Heart right ventricle (tissue), 16 donors: ENCODE measurements around the gene PGAM1. TPM values are rescaled to one million over a fixed set of nuclear protein-coding genes. Genes with fewer than 3 reads are reported as not detected.
A peak's percentile ranks its signal among the peaks of the same experiment; 100 is the strongest.

Source experiments
- ATAC-seq, 8 donors: fragments of 200-7000 bp; cut with Tn5 transposase; one replicate each; pipeline ENCODE4 v1.9.1; 2020; ENCODE audit warnings: mild to moderate bottlenecking in 8 of 8, moderate library complexity in 8 of 8, moderate number of reproducible peaks in 1 of 8
- DNase-seq, 2 donors: peaks; one replicate each; pipeline ENCODE4 v3.0.0-alpha.2; 2020
- H3K27ac ChIP-seq, 10 donors: fragments of 200-600 bp; sonication (generic) in 2 of 10; one replicate each; pipeline versions ENCODE4 v1.5.0 to v1.8.0; 2020 to 2022; ENCODE audit warnings: mild to moderate bottlenecking in 3 of 10
- H3K27me3 ChIP-seq, 7 donors: fragments of 200-600 bp; one replicate each; pipeline ENCODE4 v1.8.0; 2021 to 2022; ENCODE audit warnings: mild to moderate bottlenecking in 2 of 7
- H3K36me3 ChIP-seq, 9 donors: fragments of 200-600 bp; sonication (generic) in 1 of 9; one replicate each; pipeline versions ENCODE4 v1.5.0 to v1.8.0; 2020 to 2022; ENCODE audit warnings: mild to moderate bottlenecking in 2 of 9
- H3K4me1 ChIP-seq, 9 donors: fragments of 200-600 bp; sonication (generic) in 1 of 9; one replicate each; pipeline versions ENCODE4 v1.5.0 to v1.8.0; 2020 to 2022; ENCODE audit warnings: mild to moderate bottlenecking in 4 of 9
- H3K4me3 ChIP-seq, 10 donors: fragments of 200-600 bp; sonication (generic) in 2 of 10; one replicate each; pipeline versions ENCODE4 v1.5.0 to v1.8.0; 2020 to 2022; ENCODE audit warnings: mild to moderate bottlenecking in 7 of 10, moderate library complexity in 2 of 10
- H3K9me3 ChIP-seq, 11 donors: fragments of 200-600 bp in 10 of 11; sonication (generic) in 2 of 11; one replicate each; pipeline versions ENCODE4 v1.5.0 to v1.8.0; 2013 to 2022; ENCODE audit warnings: mild to moderate bottlenecking in 2 of 11, control low read depth in 1 of 11, moderate library complexity in 1 of 11
- CTCF ChIP-seq, 9 donors: fragments of 200-600 bp; sonication (generic) in 2 of 9; IDR thresholded peaks; one replicate each; pipeline versions ENCODE4 v1.5.0 to v1.8.0; 2021 to 2022; ENCODE audit warnings: antibody characterized with exemption in 9 of 9, mild to moderate bottlenecking in 5 of 9, moderate library complexity in 1 of 9
- WGBS, 2 donors: extraction: QIAGEN DNeasy Blood & Tissue Kit; methylation state at CpG; one replicate each; pipeline ENCODE4 v1.1.7; 2013; ENCODE audit warnings: inconsistent platforms in 1 of 2; 5-methylcytosine and 5-hydroxymethylcytosine counted together
- intact Hi-C, 10 donors: fragments of 100-400 bp; cut with DNase I; formaldehyde crosslinking; loops; one replicate each; pipeline versions ENCODE4 v1.11.1 to v1.14.2; 2022
- polyA plus RNA-seq, 2 donors: library from polyadenylated mRNA; stranded (reverse); fragments of 200-250 nt; gene quantifications; one replicate each; pipeline ENCODE4 v1.2.3, GENCODE V29; 2013
- total RNA-seq, 10 donors: library from RNA; stranded (reverse); fragmentation: NEBNext Ultra II Directional in 3 of 10; extraction: Animal tissue kit (Norgen Biotek cat#: 25700) in 3 of 10; gene quantifications; one replicate each; pipeline versions ENCODE4 v1.2.1 to v1.2.4, GENCODE V29; 2021 to 2023
- donor health status: Arrhythmogenic right ventricular cardiomyopathy.
- donor health status: ischemic (EF 13 %, LVEDD 7.1; RV severe dilation, severe dysfunction).
- donor health status: healthy with polysubstance abuse.
- donor health status: DM: no; HTN: yes; CAD: no.
- donor health status: DM: no; HTN: no; CAD: no.
- donor health status: ischemic (EF 25% LVEDD 6.9; RV normal size, moderate dysfunction).
- donor health status: ischemic (EF 25% LVEDD 5.7; RV mildly dilated, moderate dysfunction).
- donor health status: healthy.
- donor health status: DM: yes; HTN: yes; CAD: no.
- donor health status: Ischemic cardiomyopathy.
- donor health status: ischemic (EF 35%, LVEDD 5.7; RV mildly dilated, moderate dysfunction).
- donor health status: nonischemic (EF 11% LVEDD 7.7; RV severe dilation, severe dysfunction).
- donor health status: DM: yes; HTN: yes; CAD: no.
- donor health status: PGD.
- donor health status: ischemic (EF 29% LVEDD 5.4; RV normal size, mild dysfunction).
- donor health status: nonischemic (EF 23%, LVEDD 6.1; RV moderate dilation, normal function).

The PGAM1 gene
- total and polyA plus RNA-seq, 12 donors = 21.5 to 389 (median 246) TPM

DNA sequence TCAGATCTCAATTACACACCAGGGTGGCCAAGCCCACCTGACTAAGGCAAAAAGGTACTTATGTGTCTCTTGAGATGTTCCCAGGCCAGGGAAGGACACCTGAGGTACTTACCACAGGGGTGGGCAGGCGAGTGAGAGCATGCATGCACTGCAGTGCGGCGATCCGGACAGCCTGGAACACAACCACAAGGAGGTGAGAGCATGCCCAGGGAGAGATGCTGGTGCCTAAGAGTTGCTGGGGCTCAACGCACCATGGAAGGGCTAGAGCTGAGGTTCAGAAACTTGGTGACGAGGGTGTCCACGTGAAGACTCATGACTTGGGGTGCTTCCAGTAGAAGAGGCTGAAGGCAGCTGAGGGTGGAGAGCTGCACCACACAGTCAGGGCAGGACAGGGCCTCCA is 33.1 kb downstream of the PGAM1 start:
- H3K4me3 ChIP-seq = no peak overlapping the region

GRCh38 chr10:97459933-97460332 is 33.9 kb downstream of the PGAM1 start:
- DNase-seq (no peak), ATAC-seq (no peak)
- peaks cover 0 to 100% (median 75%) of the 10 kb centered on the region in 9 donors for H3K36me3 ChIP-seq
- intact Hi-C loops = loop anchor here in 7 of 10 donors (5.0 to 10.0 kb wide), 4 partner anchors 92 to 157 kb away; no protein-coding TSS in a partner anchor
- H3K4me1 ChIP-seq = peaks cover 0 to 17% (median 12%) of the 10 kb centered on the region in 9 donors
- H3K27me3 ChIP-seq = no peaks in the 10 kb centered on the region
- H3K4me3 ChIP-seq = no peak overlapping the region
- no peak for TF ChIP-seq CTCF (IDR thresholded peaks at IDR 0.05)
- no peak overlapping the region for H3K27ac ChIP-seq
- WGBS, 2 donors = 64 to 76% methylated on average over 7 of the region's 7 CpGs
- no peaks in the 10 kb centered on the region for H3K9me3 ChIP-seq

More for the DNA sequence above, 33.1 kb downstream of the PGAM1 start:
- DNase-seq (no peak), ATAC-seq (no peak)
- peaks cover 0 to 100% (median 67%) of the 10 kb centered on the region in 9 donors for H3K36me3 ChIP-seq
- no peak overlapping the region for H3K27ac ChIP-seq
- intact Hi-C loops = loop anchor here in 1 of 10 donors (5.0 kb wide), 1 partner anchor 158 kb away; no protein-coding TSS in a partner anchor
- 93 to 96% methylated on average over 7 of the region's 7 CpGs for whole genome bisulfite sequencing, 2 donors
- TF ChIP-seq CTCF (IDR thresholded peaks at IDR 0.05) = no peak
- H3K4me1 ChIP-seq = peaks cover 0 to 25% (median 17%) of the 10 kb centered on the region in 9 donors
- no peaks in the 10 kb centered on the region for H3K9me3 ChIP-seq
- H3K27me3 ChIP-seq = no peaks in the 10 kb centered on the region

DNA sequence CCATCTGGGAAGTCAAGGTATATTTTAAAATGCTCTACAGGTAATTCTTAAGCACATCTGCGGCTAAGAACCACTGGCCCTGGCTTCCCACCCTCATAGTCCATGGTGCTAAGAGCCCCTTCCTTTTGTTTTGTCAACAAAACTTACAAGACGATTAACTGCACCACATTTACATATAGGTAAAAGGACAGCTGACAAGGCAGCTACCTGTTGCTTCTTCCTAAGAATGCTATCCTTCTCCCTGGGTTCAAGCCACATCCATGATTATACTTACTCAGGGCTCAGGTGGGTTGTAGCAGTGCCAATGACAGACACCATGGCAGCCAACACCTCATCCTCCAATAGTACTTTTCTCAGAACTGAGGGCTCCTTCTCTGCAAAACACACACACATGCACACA is 36.3 kb downstream of the PGAM1 start:
- Histone ChIP-seq H3K9me3 (no peaks in the 10 kb centered on the region), H3K36me3 (peaks cover 0 to 100% (median 86%) of the 10 kb centered on the region in 9 donors), H3K4me3 (no peak overlapping the region), H3K4me1 (peaks cover 0 to 16% (median 4%) of the 10 kb centered on the region in 9 donors), H3K27ac (no peak overlapping the region), H3K27me3 (no peaks in the 10 kb centered on the region)
- TF ChIP-seq CTCF (IDR thresholded peaks at IDR 0.05) = no peak
- ATAC-seq = no peak
- 91 to 92% methylated on average over 2 of the region's 2 CpGs for WGBS, 2 donors
- intact Hi-C loops = loop anchor here (2.0 to 10.0 kb wide), 7 partner anchors 86 to 152 kb away; no protein-coding TSS in a partner anchor
- no peak for DNase-seq

DNA sequence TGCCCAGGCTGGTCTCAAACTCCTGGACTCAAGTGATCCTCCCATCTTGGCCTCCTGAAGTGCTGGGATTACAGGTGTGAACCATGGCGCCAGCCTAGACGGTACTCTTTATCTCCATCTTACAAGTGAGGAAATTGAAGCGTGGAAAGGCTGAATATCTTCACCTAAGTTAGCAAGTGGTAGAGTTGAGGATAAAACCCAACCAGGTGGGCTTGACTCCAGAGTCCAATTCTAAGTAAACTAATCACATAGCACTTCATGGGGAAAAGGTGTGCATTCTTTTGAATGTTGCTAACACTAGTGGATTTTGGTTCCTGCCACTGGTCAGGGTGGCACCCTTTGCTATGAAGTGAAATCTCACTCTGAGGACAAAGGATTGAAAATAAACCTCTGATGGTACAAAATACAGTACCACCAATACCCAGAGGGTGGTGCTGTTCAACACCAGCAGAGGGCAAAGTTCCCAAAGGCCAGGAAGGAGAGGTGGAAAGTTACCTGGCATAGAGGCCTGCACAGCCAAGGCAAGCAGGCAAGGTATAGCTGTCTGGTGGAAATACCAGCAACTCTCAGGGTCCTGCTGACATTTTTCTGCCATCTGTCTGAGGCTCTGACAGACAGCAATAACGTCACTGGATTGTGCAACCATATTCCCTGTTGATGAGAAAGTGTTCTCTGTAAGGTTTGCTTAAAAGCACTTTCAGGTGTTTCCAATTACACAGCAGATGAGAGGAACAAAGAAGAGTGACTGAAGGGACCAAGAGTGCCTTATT is 37.6 kb downstream of the PGAM1 start:
- peaks cover 0 to 16% (median 4%) of the 10 kb centered on the region in 9 donors for H3K4me1 ChIP-seq
- peak overlapping the region in 4 of 10 donors; percentile 1 to 33 (median 16) for H3K27ac ChIP-seq
- 71 to 74% methylated on average over 4 of the region's 4 CpGs for WGBS, 2 donors
- ATAC-seq = peak; percentile 51 to 69 (median 58)
- peak in 1 of 2 donors; percentile 44 for DNase-seq
- intact Hi-C loops = loop anchor here (2.0 to 10.0 kb wide), 7 partner anchors 85 to 151 kb away; no protein-coding TSS in a partner anchor
- no peaks in the 10 kb centered on the region for H3K27me3 ChIP-seq
- peak; percentile 60 to 89 (median 85) for TF ChIP-seq CTCF (IDR thresholded peaks at IDR 0.05)
- H3K36me3 ChIP-seq = peaks cover 0 to 100% (median 89%) of the 10 kb centered on the region in 9 donors
- H3K4me3 ChIP-seq = no peak overlapping the region
- H3K9me3 ChIP-seq = no peaks in the 10 kb centered on the region
